Body of pancreas (tissue), 4 donors: ENCODE data around the gene SFRP4.

Experiments
- POLR2A ChIP-seq, 3 donors: fragments of 450-650 bp; IDR thresholded peaks; one replicate each; pipeline ENCODE4 v1.6.1; 2016; ENCODE audit warnings: antibody characterized with exemption in 3 of 3, mild to moderate bottlenecking in 2 of 3
- TF ChIP-seq, protein P1 (sequence below), 7 experiments: fragments of 450-650 bp in 4 of 7; fragments of 200-600 bp in 3 of 7; sonication (generic) in 3 of 7; IDR thresholded peaks; one replicate each; pipeline ENCODE4 v1.5.1; 2016 to 2019; ENCODE audit warnings: antibody characterized with exemption in 7 of 7

DNA sequence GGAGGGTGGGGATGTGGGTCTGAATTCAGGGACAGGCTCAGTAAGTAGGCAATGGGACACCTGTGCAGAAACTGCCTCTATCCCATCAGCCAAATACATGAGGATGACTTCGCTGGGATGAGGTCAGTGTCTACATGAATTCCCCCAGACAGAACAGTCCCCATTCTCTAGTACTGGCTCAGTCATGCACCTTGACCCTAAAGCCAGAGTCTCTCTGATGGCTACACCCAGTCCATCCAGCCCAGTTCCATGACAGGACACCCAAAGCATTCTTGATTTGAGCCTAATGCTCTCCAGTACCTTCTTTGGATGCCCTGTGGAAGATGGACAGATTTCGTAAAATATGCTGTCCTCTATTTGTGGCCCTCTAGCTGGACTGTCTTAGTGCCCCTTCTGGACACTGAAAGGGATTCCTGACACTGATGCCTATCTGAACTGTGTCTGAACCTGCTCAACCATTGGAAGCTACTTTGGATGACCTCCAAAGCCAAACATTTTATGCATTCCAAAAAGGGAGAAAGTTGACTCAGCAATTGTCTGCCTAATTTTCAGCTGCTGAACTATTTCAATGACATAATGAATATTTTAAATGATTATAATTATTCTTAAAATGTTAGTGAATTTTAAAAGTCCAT is 14.6 kb downstream of the SFRP4 start:
- TF ChIP-seq, protein P1, sequence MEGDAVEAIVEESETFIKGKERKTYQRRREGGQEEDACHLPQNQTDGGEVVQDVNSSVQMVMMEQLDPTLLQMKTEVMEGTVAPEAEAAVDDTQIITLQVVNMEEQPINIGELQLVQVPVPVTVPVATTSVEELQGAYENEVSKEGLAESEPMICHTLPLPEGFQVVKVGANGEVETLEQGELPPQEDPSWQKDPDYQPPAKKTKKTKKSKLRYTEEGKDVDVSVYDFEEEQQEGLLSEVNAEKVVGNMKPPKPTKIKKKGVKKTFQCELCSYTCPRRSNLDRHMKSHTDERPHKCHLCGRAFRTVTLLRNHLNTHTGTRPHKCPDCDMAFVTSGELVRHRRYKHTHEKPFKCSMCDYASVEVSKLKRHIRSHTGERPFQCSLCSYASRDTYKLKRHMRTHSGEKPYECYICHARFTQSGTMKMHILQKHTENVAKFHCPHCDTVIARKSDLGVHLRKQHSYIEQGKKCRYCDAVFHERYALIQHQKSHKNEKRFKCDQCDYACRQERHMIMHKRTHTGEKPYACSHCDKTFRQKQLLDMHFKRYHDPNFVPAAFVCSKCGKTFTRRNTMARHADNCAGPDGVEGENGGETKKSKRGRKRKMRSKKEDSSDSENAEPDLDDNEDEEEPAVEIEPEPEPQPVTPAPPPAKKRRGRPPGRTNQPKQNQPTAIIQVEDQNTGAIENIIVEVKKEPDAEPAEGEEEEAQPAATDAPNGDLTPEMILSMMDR (IDR thresholded peaks at IDR 0.05), result no peak
- TF ChIP-seq POLR2A (IDR thresholded peaks at IDR 0.05), result no peak
